Stimulated activated CD8-positive, alpha-beta memory T cell treated with anti-CD3 and anti-CD28 coated beads, Interleukin-15, amount 100 ng/mL, for 24 hours (primary cell): Measurements from ENCODE around the gene CROCC2.

Experiments used
- DNase-seq: peaks from one replicate; pipeline ENCODE4 v3.0.0-alpha.2; 2020; ENCODE audit warnings: low read depth

The CROCC2 gene

DNA sequence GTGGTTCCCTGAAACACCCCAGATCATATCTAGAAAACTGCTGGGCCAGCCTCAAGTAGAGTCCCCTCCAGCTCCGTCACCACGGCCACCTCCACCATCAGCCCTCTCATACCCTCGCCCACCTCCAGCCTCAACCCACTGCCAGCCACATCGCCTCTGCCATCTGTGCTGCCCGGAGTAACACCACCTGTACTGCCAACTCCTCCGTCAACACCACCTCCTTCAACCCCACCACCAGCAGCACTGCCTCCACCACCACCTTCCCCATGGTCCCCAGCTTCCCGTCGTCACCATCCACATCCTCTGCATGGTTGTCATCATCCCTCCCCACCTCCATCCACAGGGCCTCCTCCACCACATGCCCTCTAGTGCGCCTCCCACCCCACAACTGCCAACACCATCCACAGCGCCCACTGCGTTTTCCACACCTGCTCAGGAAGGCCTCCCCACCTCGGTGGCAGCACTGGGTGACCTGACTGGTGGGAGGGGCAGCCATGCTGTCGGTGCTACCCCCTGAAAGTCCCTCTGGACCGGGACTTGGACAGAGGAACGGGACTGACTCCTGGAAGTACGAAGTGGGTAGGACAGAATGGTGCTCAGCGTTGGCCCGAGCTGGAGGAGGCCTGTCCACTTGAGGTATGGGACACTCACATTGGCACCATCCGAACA lies 93.9 kb downstream of the CROCC2 start:
- no peak for DNase-seq

DNA sequence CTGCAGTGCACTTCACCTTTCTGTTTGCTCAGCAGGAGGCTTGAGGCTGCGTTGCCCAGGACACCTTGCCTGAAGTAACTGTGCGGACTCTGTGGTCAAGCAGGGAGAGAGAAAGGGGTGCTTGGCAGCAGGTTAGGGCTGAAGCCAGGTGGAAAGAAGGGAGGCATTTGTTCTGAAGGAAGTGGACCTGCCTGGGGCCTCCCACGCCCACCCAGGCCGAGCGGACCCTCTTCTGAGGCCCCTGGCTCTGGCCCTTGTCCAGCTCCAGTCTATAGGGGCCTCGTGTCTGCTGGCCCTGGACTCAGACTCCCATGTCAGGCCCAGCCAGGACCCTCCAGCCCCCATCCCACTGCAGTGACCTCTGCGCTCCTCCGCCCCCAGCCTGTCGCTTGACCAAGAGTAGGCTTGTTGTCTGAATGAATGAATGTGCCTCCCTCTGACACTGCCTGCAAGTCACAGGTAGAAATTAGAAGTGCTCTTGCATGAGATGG lies 94.7 kb downstream of the CROCC2 start:
- DNase-seq: no peak

DNA sequence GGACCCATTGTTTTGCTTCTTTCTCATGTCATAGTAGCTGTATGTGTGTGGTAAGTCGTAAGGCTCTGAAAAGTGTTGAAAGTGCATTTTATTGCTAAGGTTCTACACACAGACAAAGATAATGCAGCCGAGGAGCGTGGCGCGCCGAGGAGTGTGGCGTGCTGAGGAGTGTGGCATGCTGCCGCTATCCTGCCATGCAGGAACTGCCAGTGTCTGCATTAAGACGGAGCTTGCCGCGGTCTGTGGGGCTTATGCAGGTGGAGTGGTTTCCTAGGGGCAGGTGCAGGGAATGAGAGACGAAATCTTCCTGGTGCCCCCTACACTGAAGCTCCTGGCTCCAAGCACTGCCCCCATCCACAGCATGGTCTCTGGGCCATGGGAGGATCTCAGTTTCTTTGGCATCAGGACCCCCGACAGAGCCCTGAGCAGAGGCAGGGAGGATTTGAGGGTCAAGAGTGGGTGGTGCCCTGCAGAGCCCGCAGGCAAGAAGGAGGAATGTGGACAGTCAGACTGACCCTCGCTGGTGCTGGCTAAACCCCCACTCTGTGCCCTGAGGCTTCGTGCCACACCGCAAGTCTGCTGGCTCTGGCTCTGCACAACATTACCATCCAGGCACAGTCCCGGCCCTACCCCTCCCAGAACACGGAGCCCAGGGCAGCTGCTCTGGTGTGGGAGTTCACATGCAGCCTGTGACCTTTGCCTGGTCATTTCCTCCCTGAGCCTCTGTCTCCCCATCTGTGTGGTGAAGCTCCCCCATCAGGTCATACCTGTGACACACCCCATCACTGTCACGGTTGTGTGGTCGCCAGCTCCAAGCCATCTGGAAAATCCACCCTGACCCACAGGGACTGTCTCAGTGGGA lies 95.5 kb downstream of the CROCC2 start:
- no peak for DNase-seq

DNA sequence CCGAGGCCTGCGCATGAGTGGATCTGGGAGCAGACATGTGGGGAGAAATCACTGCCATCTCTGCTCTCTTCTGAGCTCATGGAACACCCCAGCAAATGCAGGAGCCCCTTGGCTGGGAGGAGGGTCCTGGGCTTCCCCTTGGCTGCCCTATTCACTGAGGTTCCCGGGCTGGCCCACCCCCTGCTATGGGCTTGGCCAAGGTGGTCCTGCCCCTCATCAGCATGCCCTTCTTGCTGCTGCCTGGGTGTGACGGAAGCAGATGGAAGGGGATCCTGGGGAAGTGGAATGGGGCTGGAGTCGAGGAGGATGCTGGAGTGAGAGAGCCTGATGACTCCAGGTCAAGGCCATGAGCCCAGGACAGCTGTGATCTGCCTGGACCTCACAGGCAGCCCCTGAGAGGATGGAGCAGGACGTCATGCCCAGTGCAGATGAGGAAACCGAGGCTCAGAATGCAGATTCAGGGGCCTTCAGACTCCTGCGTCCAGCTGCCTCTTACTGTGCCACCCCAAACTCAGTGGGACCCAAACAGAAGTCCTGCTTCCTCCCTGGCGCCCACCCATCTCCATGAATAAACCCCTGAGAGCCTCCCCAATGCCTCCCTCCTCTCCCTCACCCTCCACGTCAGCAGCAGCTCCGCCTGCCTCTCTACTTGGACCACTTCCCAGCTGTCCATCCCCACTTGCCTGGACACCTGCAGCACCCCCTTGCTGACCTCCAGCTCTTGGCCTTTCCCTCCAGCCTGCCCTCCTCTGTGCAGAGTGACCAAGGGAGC lies 96.3 kb downstream of the CROCC2 start:
- DNase-seq: no peak

DNA sequence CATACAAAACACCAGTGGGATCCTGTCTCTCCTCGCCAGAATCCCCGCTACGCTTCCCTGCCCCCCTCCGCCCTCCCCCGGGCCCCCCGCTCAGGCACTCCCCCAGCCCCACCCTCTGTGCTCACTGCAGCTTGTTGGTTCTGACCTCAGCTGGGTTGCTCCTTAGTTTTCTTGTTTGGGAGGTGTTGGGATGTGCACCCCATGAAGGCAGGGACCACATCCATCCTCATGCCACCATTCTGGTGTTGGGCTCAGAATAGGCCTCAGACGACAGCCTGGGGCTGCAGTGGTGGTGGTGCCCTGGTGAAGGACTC lies 96.9 kb downstream of the CROCC2 start:
- no peak for DNase-seq

DNA sequence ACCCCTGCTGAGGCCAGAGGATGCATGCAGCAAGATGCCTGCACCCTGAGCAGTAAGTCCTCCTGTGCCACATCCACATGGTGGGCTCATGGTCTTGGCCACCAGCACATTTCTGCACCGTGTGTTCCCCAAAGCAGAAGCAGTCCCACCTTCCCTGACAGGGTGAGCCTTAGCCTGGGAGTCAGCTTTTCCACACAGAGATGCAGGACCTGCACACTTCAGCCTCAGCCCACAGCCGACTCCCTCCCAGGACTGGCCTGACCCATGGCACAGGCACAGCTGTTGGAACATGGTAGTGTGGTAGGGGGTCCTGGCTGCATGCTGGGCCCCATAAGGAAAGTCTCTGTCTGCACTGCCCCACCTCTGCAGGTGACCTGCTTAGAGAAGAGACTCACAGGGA lies 97.2 kb downstream of the CROCC2 start:
- DNase-seq: no peak

DNA sequence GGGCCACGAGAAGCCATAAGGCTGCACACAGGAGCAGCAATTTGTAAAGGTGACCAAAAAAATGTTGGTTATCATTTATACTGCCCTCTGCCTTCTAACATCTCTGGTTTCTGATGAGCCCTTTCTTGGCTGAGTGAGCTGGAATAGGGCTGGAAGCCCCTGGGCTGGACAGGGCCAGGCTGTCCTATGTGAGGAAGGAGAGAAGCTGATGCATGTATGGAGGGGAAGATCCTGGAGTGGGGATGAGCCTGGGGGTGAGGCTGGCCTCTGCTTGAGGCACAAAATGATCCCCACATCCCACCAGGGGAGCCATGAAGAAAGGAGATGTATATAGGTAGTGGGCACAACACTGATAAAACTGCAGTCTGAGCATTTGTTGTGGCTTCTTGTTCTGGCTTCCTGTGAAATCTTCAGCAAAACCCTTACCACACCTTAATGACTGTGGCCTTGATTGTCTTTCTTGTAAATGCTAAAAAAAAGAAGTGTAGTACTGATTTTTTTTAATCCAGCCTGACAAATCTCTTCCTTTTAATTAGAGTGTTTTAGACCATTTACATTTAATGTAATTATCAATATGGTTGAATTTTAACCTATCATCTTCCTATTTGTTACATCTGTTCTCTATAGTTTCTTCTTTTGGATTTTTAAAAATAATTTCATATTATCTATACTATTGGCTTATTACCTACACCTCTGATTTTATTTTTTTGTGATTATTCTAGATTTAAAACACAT lies 97.9 kb downstream of the CROCC2 start:
- DNase-seq: no peak

DNA sequence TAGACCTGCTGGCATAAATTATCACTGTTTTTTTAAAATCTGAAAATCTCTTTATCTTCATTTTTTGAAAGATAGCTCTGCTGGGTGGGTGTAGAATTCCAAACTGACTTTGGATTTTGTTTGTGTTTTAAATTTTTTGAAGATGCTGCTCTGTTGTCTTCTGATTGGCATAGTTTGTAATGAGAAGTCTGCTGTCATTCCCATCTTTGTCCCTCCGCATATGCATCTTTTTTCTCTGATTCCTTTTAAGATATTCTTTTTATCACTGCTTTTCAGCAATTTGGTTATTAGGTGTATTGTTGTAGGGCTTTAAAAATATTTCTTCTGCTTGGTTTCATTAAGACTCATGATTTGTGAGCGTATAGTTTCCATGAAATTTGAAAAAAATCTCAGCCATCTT lies 99.4 kb downstream of the CROCC2 start:
- no peak for DNase-seq

DNA sequence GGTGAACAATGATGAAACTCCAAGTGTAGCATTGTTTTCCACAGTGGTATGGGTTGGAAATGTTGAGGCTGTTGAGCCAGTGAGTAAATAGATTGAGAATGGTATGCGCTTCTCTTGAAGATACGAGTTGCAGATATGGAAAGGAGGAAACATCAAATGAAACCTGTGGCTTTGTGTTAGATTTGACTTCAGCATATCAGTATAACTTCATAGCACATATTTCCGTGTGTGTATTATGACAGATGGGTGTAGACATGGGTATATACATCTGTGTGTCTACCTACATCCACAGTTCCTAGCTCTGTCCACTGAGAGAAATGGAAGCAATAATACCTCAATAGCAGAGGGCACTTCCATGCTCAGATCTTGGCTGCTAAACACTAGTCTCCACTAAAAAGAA lies 100.3 kb downstream of the CROCC2 start:
- no peak for DNase-seq

DNA sequence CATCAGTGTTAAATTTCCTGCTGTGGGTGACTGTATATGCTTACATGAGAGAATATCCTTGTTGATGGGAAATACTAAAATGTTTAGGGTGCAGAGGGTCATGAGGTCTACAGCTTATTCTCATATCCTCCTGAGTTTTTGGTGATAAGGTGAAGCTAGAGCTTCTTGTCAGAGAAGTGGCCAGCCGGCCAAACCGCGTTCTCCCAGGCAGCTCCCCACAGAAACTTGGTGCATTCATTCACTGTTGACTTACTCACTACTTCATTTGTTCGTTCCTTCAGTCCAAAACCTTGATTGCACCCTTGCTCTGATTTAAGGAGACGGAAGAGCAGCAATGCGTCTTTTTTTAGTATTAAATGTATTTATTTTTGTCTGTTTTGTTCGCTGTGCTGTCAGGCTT lies 101.0 kb downstream of the CROCC2 start:
- no peak for DNase-seq

DNA sequence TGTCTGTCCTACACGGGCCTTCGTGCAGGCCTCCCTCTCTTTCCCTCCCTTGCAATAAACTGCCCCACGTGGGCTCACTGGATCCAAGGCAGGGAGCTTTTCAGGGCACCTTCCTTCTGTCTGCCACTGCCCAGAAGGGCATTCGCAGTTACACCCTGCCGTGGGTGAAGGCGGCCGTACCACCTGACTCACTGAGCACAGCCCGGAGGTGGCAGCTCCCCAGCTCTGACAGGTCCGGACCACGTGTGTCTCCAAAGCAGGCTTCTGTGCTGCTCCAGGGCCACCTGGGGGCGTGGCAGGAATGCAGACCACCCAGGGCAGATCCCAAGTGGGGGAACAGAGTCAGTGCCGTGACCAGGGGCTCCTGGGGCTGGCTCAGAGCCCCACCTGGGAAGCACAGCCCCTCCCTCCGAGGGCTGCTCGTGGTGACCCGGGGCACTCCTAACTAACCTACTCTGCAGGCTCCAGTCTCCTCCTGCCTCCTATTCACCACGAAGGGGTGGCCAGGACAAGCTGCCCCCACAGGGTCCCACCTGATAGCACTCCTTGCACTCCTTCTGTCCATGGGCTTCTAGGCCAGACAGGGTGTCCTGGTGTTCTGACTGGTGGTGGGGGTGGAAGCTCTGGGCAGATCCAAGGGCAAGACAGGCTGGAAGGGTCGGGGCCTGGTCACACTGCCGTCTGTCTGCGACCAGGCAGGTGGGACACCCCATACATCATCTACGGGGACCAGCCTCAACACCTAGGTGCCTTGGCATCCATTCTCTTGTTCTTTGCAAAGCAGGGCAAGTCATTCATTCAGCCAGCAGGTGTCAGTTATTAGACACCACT lies 102.0 kb downstream of the CROCC2 start:
- no peak for DNase-seq

DNA sequence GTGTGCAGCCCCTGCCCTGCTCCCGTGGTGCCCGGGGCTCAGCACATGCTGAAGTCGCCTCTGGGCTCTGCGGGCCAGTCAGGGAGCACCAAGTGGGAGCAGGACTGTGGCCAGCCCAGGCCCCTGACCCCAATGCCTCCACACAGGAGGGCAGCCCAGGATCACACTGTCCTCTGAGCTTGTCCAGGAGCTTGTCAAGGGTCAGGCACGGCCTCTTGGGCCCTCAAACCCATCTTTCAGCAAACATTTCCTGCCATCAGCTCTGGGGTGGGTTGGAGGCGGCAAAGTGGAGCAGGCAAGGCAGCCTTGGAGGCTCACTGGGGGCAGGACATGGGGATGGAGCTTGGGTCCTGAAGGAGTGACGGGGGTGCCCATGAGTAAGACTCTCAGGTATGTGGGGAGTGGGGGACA lies 102.6 kb downstream of the CROCC2 start:
- no peak for DNase-seq

DNA sequence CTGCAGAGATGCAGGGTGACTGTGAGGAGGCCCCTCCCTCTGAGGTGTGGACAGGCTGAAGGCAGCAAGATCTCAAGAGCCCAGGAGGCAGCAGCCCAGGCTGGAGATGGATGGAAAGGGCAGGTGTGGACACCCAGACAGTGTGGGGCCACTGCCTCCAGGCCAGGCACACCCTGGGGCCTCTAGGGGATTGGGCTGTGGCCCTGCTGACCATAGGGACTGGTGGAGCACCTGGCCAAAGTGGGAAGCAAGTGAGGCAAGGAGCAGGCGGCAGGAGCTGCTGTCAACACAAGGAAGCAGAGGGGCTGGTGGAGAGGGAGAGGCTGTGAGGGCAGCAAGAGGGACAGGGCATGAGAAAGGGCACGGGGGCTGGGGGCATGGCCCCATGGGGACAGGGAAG lies 103.1 kb downstream of the CROCC2 start:
- no peak for DNase-seq

DNA sequence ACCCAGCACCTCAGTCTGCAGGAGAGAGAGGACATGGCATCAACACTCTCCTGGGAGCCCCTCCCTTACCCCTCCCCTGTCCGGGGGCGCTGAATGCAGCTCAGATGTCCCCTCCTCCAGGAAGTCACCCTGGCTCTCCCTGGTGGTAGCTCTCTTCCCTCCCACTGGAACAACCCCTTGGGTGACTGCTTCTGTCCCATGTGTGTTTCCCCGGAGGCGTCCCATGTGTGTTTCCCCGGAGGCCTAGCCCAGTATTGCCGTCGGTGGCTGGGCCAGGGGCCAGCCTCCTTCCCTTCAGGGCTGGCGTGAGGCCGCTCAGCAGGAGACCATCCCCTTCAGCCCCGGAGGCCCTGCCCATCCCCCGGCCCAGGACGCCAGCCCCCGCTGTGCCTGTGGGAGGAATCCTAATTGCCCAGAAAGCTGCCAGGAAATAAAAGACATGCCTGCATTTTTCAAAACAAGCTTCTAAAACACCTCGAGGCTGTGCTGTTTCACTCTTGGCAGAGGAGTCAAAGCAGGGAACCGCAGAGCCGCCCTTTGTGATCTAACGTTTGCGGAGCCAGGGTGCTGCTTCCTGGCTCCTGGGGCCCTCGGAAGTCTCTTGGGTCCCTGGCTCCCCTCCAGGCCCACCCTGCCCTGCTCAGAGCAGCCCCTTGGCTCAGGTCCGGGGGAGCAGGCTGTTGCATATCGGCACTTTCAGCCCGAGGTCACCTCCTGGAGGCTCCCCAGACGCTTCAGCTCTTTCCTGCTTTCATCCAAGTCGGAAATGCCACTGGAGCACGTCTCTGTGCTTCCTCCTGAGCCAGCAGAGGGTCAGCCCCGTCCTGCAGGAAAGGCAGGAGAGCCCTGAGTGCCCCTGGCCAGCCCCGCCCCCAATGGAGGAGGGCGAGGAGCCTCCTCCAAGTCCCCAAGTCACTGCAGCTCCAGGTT lies 103.7 kb downstream of the CROCC2 start:
- DNase-seq: no peak

DNA sequence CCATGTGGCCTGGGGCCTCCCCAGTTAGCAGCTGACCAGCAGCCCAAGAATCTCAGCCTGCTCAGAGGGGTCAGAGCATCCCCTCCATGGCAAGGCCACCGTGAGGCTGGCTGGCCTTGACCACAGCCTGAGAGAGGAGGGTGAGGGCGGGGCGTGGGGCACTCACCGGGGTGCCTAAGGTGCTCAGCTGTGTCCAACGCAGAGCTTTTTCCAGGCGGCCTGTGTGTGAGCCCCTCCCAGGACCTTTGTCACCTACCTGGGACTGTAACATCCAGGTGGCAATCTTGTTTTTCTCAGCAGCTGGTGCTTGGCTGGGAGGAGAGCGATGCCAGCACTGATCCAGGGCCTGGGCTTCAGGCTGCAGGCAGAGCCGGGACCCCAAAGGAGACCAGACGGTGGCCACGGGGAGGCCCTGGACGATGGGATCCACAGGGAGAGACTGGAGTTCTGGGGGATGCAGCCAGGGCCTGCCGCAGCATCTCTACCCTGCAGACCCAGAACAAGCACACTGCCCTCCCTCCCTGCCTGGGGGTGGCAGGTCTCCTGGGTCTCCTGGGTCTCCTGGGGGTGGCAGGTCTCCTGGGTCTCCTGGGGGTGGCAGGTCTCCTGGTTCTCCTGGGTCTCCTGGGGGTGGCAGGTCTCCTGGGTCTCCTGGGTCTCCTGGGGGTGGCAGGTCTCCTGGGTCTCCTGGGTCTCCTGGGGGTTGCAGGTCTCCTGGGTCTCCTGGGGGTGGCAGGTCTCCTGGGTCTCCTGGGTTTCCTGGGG lies 104.6 kb downstream of the CROCC2 start:
- DNase-seq: no peak

DNA sequence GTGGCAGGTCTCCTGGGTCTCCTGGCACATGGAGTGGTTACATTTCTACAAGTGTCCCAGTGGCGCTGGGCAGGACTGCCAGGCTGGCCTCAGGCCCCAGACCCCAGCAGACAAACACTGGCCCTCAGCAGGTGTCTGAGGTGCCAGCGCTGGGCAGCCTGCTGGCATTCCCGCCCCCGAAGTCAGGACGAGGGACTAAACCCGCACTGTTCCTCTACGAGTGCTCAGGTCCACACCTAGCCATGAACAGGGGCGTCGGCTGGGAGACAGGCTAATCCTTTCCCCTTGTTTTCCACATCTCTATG lies 105.1 kb downstream of the CROCC2 start:
- no peak for DNase-seq

DNA sequence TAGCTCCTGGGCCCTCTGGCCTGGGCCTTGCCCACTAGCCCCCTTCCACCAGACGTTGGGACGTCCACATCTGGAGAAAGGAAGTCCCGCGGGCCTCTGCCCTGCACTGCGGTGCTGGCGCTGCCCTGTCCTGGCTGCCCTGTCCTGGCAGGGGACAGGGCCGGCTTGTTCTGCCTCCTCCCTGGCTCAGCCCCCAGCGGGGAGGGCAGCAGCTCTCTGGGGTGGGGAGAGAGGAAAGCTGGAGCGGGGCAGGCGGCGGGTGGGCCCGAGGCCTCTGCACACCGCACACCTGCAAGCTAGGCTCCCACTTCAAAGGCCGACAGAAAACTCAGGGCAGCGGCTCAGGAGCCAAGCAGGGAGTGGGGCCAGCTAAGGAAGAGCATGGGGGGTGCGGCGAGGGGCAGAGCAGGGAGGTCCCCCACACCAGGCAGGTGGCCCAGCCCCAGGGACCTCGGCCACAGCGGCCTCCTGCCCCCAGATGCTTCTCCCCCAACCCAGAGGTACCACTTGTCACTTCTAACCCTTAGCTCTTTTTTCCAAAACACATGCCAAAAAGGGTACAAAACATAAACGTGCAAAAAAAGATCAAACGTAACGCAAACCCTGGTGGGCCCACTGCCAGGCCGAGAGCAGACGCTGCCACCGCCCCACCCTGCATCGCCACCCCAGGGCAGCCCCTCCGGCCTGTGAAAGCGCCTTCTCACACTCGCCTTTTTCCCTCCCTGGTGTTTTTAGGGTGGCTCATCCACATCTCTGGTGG lies 105.8 kb downstream of the CROCC2 start:
- DNase-seq: no peak

DNA sequence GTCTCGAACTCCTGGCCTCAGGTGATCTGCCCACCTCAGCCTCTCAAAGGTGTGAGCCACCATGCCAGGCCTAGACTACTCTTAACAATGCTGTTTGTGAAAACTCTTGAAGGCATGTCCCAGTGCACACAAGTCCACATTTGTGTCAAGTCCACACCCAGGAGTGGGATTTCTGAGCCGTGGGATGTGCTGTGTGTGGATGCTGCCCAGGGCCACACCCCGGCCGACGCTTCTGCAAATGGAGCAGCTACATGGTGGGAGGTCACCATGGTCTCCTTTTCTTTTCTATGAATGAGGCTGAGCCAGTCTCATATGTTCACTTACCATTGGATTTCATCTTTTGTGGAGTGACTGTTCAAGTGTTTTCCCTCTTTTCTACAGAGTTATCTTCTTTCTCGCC lies 108.1 kb downstream of the CROCC2 start:
- DNase-seq: no peak

DNA sequence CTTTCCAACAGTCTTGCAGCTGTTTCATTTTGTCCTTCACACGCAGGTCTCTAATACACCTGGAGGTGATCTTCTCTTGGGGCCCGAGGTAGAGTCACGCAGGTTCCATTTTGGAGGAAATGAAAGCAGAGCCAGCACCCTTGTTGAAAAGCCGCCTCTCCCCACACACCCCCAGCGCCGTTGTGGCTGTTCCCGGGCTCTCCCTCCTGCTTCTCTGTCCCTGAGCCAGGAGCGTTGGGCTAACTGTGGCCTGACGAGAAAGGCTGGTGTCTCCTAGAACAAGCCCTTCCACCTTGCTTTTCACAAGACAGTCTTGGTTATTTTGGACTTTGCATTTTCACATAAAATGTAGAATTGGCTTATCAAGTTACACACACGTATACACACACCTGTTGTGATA lies 108.6 kb downstream of the CROCC2 start:
- DNase-seq: no peak
